GM19397 (cell line): ENCODE measurements around the gene ATP5F1E.
A peak's percentile ranks its signal among the peaks of the same experiment; 100 is the strongest.
"Not testable (repeated sequence)": the region's sequence is repeated elsewhere in the genome, so short reads cannot be mapped to it uniquely, and the experiment has no call there.

ENCODE experiments used
- ATAC-seq: cut with Tn5 transposase; IDR thresholded peaks from one replicate; pipeline ENCODE4 v1.9.1; 2021; ENCODE audit warnings: mild to moderate bottlenecking, moderate library complexity; ENCODE audit not compliant: unreplicated experiment

Gene ATP5F1E

GRCh38 chr20:58992911-58993310 is 39.2 kb downstream of the ATP5F1E start:
- ATAC-seq: no peak

GRCh38 chr20:58991715-58992114 is 40.4 kb downstream of the ATP5F1E start:
- ATAC-seq: no peak

GRCh38 chr20:58990651-58991445 is 41.3 kb downstream of the ATP5F1E start:
- ATAC-seq: no peak

- ATAC-seq: no peak
Observed at GRCh38 chr20:58989196-58989595, 42.9 kb downstream of the ATP5F1E start.

GRCh38 chr20:58988565-58988882 is 43.6 kb downstream of the ATP5F1E start:
- no peak for ATAC-seq

GRCh38 chr20:58987790-58988564 is 44.2 kb downstream of the ATP5F1E start:
- no peak for ATAC-seq

GRCh38 chr20:58986968-58987517 is 45.1 kb downstream of the ATP5F1E start:
- ATAC-seq: no peak

- ATAC-seq: no peak
Observed at GRCh38 chr20:58986286-58986967, 45.7 kb downstream of the ATP5F1E start.

- no peak for ATAC-seq
Observed at GRCh38 chr20:58985656-58986055, 46.5 kb downstream of the ATP5F1E start.

GRCh38 chr20:58984691-58985090 is 47.4 kb downstream of the ATP5F1E start:
- ATAC-seq: no peak

- not testable (repeated sequence) for ATAC-seq
Observed at GRCh38 chr20:58983115-58983468, 49.0 kb downstream of the ATP5F1E start.

GRCh38 chr20:58982406-58983114 is 49.6 kb downstream of the ATP5F1E start:
- ATAC-seq: no peak

- ATAC-seq: no peak
Observed at GRCh38 chr20:58981628-58982364, 50.3 kb downstream of the ATP5F1E start.

GRCh38 chr20:58980711-58981627 is 51.2 kb downstream of the ATP5F1E start, which contains the start of gene NELFCD:
Gene NELFCD, plus strand, starts transcription at chr20:58981256. Its CDS starts 54 bp downstream, at chr20:58981310.
- peak; percentile 83 for ATAC-seq

- no peak for ATAC-seq
Observed at GRCh38 chr20:58978351-58979190, 53.6 kb downstream of the ATP5F1E start.

GRCh38 chr20:58976061-58976730 is 55.9 kb downstream of the ATP5F1E start:
- no peak for ATAC-seq
